Stimulated activated CD4-positive, alpha-beta T cell treated with anti-CD3 and anti-CD28 coated beads, Interleukin-12 subunit alpha, Interleukin-12 subunit beta, amount 100 ng/mL, for 4 hours (primary cell): ENCODE measurements around the gene CCDC200.
"Not testable (repeated sequence)": the region's sequence is repeated elsewhere in the genome, so short reads cannot be mapped to it uniquely, and the experiment has no call there.

Experiments used
- DNase-seq: peaks from one replicate; pipeline ENCODE4 v3.0.0-alpha.2; 2020

The CCDC200 gene

DNA sequence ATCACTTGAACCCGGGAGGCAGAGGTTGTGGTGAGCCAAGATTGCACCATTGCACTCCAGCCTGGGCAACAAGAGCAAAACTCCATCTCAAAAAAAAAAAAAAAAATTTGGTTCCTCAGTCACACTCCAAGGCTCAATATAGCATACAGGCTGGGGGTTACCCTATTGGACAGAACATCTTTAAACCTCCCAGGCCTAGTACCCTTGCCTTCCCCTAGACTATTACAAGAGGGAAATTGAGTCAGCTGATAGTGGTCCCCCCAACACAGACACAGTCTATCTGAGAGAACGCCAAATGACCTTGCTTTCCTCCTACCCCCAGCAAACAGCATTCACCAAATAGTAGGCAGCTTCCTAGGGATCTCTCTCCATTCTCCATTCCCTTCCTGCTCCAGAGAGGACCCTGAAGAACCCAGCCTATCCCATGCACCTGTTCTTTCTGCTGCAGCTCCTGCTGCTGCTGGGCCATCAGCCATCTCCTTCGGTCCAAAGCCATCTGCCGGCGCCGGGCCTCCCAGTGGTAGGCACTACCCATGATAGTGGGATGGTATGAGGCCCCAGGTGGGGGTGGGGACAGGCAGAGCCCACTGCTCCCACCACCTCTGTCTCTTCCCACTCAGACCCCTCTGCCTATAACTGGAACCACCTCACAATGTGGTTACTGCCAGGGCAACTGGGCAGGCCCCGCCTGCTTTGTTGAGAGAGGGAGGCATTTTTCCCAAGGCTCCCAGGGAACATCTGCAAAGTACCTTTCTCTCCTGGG, at the start of gene CCDC200:
Gene CCDC200 (minus strand): TSS at position 604 of the 763 bp plus-strand sequence. CDS start 69 bp downstream, at position 535.
- not testable (repeated sequence) for DNase-seq

DNA sequence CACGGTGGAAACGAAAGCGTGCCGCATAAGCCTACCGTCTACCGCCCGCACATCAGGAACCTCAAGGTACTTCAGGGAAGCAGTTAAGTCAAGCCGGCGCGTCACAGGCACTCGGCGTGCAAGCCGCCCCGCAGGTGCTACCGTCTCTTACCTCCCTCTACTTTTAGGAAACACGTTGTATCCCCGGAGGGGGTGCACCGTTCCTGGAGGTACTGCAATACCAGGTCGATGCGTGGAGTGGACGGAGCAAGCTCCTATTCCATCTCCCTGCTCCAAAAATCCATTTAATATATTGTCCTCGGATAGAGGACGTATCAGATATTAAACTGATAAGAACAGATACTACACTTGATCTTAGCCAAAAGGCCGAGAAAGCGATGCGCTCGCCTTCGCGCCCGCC, 44.5 kb upstream of the CCDC200 start:
- DNase-seq = not testable (repeated sequence)

GRCh38 chr17:43272483-43272882, 44.1 kb upstream of the CCDC200 start:
- DNase-seq = not testable (repeated sequence)

DNA sequence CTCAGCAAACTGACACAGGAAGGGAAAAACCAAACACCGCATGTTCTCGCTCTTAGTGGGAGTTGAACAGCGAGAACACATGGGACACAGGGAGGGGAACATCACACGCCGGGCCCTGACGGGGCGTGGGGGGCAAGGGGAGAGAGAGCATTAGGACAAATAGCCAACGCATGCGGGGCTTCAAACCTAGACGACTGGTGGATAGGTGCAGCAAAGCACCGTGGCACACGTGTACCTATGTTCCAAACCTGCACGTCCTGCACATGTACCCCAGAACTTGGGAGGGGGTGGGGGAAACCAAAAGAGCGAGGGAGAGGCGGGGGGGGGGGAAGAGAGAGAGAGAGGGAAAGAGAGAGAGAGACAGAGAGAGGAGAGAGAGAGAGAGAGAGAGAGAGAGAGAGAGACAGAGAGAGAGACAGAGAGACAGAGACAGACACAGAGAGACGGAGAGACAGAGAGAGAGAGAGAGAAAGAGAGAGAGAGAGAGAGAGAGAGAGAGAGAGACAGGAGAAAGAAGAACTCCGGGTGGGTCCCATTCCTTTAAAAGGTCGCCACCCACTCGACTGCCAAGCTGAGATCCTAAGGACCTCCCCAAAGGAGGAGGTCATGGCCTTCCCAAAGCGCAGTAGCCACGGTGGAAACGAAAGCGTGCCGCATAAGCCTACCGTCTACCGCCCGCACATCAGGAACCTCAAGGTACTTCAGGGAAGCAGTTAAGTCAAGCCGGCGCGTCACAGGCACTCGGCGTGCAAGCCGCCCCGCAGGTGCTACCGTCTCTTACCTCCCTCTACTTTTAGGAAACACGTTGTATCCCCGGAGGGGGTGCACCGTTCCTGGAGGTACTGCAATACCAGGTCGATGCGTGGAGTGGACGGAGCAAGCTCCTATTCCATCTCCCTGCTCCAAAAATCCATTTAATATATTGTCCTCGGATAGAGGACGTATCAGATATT, 42.4 kb upstream of the CCDC200 start:
- not testable (repeated sequence) for DNase-seq

DNA sequence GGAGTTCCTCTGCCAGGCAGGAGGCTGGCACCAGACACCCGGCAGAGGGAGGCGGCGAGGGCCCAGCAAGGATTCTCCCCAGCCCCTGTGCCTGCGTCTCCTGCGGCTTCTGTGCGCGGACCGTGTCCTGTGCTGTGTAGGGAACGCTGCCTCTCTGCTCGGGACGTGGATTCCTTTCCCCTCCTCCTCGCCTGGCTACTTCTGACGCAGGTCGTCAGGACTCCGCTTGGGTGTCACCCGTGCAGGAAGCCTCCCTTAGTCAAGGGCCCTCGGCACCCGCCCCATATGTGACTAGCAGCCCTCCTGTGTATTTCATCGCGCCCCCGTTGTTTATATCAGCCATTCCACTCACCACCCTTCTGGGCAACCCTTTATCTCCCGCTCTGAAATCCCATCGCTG, 18.0 kb upstream of the CCDC200 start:
- DNase-seq = not testable (repeated sequence)

DNA sequence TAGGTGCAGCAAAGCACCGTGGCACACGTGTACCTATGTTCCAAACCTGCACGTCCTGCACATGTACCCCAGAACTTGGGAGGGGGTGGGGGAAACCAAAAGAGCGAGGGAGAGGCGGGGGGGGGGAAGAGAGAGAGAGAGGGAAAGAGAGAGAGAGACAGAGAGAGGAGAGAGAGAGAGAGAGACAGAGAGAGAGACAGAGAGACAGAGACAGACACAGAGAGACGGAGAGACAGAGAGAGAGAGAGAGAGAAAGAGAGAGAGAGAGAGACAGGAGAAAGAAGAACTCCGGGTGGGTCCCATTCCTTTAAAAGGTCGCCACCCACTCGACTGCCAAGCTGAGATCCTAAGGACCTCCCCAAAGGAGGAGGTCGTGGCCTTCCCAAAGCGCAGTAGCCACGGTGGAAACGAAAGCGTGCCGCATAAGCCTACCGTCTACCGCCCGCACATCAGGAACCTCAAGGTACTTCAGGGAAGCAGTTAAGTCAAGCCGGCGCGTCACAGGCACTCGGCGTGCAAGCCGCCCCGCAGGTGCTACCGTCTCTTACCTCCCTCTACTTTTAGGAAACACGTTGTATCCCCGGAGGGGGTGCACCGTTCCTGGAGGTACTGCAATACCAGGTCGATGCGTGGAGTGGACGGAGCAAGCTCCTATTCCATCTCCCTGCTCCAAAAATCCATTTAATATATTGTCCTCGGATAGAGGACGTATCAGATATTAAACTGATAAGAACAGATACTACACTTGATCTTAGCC, 12.4 kb upstream of the CCDC200 start:
- DNase-seq = not testable (repeated sequence)

GRCh38 chr17:43239597-43239996, 11.2 kb upstream of the CCDC200 start:
- DNase-seq = not testable (repeated sequence)

DNA sequence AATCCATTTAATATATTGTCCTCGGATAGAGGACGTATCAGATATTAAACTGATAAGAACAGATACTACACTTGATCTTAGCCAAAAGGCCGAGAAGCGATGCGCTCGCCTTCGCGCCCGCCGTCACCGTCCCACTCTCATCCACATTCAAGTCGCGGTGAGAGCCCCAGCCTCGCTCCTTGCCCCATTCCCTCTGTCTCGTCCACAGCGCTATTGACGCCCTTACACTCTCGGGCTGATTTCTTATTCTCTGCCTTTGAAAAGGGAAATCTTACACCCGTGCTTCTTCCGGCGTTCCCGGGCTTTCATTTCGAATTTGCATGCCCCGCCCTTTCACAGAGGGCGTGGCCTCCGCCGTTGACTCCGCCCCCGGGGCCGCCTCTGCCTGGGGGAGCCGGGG, 5.5 kb upstream of the CCDC200 start, which contains the start of gene RNU2-1:
Gene RNU2-1 (minus strand): TSS at position 101 of the 400 bp plus-strand sequence.
- DNase-seq = not testable (repeated sequence)

GRCh38 chr17:43233263-43233662, 4.8 kb upstream of the CCDC200 start:
- DNase-seq = not testable (repeated sequence)

DNA sequence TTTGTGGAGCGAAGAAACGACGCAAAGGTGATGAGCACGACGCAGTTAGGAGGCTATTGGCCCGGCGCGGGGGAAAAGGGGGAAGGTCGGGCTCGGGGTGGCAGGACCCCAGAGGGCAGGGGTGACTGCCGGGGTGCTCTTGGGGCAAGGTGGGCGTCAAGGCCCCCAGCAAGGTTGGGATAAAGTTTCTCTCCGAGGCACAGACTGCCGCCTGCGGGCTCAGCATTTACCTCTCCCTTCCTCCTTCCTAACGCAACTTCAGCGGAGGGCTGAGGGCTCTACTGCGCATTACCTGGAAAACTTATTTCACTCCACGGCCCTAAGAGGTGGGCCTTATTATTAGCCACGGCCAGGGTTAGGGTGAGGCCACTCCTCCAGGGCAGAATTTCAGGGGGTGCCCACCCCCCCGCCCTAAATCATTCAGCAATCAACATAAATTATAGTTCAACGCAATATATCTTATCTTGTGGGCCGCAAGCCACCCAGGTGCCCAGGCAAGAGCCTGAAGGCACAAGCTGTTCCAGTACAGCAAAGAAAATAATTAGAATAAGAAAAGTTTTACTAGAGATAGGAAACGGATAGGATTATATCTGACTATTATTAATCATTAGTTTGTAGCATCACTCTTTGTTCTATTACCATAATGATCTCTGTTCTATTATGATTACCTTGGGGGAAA, 3.7 kb upstream of the CCDC200 start:
- not testable (repeated sequence) for DNase-seq

DNA sequence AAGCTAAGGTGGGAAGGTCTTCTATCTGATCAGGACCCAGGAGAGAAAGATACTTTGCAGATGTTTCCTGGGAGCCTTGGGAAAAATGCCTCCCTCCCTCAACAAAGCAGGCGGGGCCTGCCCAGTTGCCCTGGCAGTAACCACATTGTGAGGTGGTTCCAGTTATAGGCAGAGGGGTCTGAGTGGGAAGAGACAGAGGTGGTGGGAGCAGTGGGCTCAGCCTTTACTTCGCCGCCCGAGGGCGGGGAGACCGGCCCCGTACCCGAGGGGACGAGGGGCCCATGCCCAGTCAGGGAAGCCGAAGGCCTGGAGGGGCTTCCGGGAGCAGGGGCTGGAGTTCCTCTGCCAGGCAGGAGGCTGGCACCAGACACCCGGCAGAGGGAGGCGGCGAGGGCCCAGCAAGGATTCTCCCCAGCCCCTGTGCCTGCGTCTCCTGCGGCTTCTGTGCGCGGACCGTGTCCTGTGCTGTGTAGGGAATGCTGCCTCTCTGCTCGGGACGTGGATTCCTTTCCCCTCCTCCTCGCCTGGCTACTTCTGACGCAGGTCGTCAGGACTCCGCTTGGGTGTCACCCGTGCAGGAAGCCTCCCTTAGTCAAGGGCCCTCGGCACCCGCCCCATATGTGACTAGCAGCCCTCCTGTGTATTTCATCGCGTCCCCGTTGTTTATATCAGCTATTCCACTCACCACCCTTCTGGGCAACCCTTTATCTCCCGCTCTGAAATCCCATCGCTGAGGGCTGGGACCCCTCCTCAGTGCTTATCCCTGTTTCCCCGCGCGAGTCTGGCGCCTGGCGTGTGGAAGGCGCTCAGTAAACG, 3.0 kb upstream of the CCDC200 start:
- DNase-seq = not testable (repeated sequence)

DNA sequence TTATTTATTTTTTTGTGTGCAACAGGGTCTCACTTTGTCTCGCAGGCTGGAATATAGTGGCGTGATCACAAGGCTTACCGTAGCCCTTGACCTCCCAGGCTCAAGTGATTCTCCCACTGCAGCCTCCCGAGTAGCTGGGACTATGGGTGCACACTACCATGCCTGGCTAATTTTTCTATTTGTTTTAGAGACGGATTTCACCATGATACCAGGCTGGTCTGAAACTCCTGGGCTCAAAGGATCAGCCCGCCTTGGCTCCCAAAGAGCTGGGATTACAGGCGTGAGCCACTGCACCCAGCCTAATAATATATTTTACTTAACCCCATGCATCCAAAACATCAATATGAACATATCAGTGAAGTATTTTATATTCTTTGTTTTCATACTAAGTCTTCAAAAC, 2.0 kb downstream of the CCDC200 start:
- DNase-seq = no peak

DNA sequence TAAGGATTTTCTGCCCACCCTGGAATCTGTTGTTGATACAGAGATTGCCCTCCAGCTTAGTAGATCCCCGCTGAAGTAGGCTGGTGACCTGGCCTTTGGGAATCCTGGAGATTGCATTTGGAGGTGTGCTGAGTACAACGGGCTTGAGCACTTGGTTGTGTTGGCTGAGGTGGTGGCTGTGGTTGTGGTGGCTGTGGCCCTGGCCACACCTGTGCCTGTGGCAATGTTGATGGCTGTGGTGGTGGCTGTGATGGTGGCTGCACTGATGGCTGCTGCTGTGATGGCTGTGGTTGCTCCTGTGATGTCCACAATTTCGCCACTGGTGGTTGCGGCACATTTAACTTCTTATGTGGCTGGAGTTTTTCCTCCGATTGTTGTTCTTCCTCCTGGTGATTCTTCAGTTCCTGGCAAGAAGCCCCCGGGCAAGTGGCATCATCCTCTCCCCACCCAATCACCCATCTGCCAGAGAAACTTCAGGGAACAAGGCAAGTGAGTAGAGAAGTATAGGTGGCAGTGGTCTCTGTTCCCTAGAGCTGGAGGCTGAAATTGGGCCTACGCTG, 4.2 kb downstream of the CCDC200 start:
- DNase-seq = no peak

DNA sequence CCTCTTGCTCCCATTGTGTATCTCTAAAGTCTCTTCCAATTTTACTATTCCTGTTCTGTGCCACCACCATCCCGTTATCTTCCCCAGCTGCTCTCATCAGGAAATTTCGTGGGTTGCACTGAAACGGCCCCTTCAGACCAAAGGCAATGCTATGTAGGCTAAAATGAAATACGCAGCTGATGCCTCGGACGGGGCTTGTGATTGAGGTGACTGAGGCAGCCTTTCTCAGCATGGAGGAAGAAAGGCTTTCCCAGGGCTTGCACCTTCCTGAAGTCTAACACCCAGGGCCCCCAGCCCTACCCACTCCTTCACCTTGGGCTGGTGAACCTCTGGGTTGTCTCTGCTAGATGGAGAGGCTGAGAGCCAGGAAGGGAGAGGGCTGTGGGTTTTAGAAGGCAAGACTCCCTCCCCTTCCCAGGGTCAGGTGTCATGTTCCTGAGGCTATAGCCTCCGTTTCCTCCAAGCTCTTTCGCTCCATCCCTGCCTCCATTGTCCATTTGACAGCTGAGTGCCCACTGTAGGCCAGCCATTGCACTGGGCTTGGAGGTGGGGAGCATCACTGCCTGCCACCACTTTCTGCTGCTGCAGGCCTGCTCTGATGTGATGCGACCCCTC, 7.8 kb downstream of the CCDC200 start:
- no peak for DNase-seq

DNA sequence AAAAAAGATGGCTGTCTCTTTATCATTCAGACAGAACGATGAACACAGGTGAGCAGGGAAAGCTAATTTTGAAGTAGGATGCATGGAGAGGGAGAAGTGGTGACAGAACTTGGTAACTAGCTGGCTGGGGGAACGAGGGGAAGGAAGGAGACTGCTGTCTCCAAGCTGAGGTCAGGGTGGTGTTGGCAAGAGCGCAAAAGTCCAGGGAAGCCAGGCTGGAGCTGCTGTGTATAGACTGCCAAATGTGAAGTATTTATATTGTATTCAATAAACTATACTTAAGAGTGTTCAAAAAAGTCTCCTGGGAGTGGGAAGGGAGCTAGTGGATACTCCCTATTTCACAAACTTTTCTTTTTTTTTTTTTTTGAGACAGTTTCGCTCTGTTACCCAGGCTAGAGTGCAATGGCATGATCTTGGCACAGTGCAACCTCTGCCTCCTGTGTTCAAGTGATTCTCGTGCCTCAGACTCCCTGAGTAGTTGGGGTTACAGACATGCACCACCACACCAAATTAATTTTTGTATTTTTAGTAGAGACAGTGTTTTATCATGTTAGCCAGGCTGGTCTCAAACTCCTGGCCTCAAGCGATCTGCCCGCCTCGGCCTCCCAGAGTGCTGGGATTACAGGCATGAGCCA, 8.6 kb downstream of the CCDC200 start:
- DNase-seq = no peak

DNA sequence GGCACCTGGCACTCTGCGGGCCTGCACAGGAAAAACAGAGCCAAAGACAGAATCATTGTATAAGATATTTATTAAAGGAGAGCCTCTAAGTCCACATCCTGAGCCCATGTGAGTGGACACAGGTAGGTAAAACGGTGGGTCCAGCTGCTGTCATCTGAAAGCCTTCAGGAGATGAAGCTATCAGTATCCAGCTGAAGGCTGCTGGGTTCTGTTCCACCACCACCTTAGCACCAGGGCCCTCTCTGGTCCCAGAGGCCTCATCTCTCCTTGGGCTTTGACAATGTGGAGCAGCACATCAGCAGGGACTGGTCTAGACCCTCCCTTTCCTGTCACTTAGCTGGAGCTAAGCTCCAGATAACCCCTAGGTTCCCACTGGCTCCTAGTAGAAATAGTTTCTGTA, 9.4 kb downstream of the CCDC200 start:
- DNase-seq = no peak

GRCh38 chr17:43217614-43218087, 10.8 kb downstream of the CCDC200 start:
- DNase-seq = peak; percentile 20

- no peak for DNase-seq
These were observed 11.4 kb downstream of the CCDC200 start for GRCh38 chr17:43216762-43217613.

- DNase-seq = no peak
These were observed 12.1 kb downstream of the CCDC200 start for GRCh38 chr17:43216369-43216761.
